ENCODE measurements around the gene TRHDE. TPM values are rescaled to one million over a fixed set of nuclear protein-coding genes. Genes with fewer than 3 reads are reported as not detected.
"Not testable (repeated sequence)": the region's sequence is repeated elsewhere in the genome, so short reads cannot be mapped to it uniquely, and the experiment has no call there.

Gene TRHDE
- total RNA-seq, 1 experiment from 2014 or later = 9.5 TPM

DNA sequence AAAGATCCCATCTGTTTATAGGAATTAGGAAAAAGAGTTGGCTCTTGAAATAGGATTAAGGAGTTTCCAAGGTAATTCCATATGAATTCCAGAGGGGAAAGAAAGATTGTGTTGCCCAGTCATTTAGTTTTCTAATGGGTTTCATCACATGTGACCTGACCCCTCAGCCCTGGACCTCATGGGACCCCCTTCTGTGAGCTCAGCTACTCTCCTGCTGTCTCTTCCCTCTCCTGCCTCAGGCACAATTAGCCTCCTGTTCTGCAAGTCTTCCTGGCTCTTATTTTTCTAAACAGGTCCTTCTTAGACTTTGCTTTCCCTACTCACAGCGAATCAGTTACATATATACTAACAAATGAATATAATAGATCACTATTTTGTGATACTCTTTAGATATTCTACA is 237.7 kb downstream of the TRHDE start:
- DNase-seq (ENCODE audit: low read depth) = no peak

GRCh38 chr12:72510772-72511171 is 238.6 kb downstream of the TRHDE start:
- DNase-seq (ENCODE audit: low read depth) = no peak

GRCh38 chr12:72511498-72511897 is 239.3 kb downstream of the TRHDE start:
- peak; percentile 21 for DNase-seq (ENCODE audit: low read depth)

DNA sequence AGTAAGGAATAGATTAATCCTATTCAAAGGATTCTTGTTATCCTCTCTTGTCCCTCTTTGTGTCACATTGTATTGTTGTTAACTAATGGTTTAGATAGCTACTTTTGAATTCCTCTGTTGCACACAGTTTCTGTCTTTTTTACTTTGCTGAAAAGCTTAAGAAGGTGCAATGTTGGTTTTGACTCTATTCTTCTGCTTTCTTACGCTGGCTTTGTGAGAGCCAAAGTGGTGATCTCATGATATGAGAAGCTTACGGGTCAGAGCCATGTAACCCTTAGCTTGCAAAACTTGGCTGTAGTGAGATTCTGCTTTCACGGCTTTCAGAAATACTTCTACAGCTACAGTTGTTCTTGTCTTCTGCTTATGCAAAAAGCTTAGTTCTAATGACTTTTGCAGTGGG is 239.7 kb downstream of the TRHDE start:
- DNase-seq (ENCODE audit: low read depth) = peak; percentile 62

- DNase-seq (ENCODE audit: low read depth) = not testable (repeated sequence)
These were observed 248.0 kb downstream of the TRHDE start for GRCh38 chr12:72520044-72520678.

DNA sequence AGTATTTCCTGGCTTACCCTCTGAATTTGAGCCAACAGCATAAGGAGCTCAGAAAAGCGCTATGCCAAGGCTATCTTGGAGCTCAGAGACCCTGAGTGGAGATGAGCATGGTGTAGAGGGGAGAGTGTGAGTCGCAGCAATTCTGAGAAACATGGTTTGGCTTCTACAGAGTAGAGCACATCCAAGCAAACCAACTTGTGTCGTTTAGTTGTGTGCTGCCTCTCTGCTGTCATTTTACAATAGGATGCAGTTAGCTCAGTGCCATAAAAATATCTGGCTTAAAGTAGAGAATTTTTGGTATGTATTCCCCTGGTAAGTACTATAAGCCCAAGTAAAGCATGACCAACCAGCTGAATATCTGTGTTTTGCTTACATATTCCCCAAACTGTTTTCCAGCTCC is 249.2 kb downstream of the TRHDE start:
- DNase-seq (ENCODE audit: low read depth) = no peak

DNA sequence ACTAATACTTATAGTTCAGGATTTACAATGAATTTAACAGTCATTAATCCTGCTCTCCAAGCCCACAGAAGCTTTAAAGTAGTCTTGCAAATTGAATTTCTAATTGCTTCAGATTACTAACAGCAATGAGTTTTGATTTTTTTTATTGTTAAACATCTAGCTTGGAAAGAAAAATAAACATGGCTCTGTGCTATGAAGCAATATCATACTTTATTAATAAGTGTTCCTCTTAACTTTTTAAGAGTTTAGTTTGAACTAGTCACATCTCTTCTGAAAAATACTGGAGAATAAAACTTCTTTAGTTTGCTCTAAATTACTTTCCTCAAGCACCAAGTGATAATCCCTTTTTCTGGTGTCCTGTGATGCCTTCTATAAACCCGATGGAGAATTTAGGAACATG is 250.2 kb downstream of the TRHDE start:
- no peak for DNase-seq (ENCODE audit: low read depth)

GRCh38 chr12:72523754-72524153 is 251.6 kb downstream of the TRHDE start:
- no peak for DNase-seq (ENCODE audit: low read depth)

GRCh38 chr12:72535212-72535990 is 263.2 kb downstream of the TRHDE start:
- no peak for DNase-seq (ENCODE audit: low read depth)

- DNase-seq (ENCODE audit: low read depth) = peak; percentile 46
These were observed 268.6 kb downstream of the TRHDE start for GRCh38 chr12:72540811-72541210.

GRCh38 chr12:72543777-72544467 is 271.8 kb downstream of the TRHDE start:
- no peak for DNase-seq (ENCODE audit: low read depth)

DNA sequence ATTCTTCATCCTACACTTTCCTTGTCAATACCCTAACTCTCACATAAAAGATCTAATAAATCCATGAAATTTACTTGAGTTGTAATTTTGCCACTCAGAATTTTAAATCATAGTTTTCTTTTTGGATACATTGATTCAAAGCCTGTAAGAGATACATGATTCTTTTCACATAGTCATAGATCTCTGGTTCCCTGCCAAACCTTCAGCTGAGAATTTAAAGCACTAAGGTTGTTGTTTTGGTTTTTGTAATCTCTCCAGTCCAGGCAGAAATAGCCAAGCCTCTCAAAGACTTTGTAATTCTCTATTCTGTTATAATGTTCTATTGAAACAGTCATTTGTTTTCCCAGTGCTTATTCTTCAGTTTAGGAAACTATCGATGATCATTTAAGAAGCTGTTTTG is 273.9 kb downstream of the TRHDE start:
- DNase-seq (ENCODE audit: low read depth) = peak; percentile 31

- DNase-seq (ENCODE audit: low read depth) = no peak
These were observed 275.4 kb downstream of the TRHDE start for GRCh38 chr12:72547573-72547972.

- no peak for DNase-seq (ENCODE audit: low read depth)
These were observed 277.0 kb downstream of the TRHDE start for GRCh38 chr12:72549184-72549583.

GRCh38 chr12:72560003-72560769 is 288.0 kb downstream of the TRHDE start:
- DNase-seq (ENCODE audit: low read depth) = no peak

GRCh38 chr12:72570601-72571000 is 298.4 kb downstream of the TRHDE start:
- DNase-seq (ENCODE audit: low read depth) = peak; percentile 5

- no peak for DNase-seq (ENCODE audit: low read depth)
These were observed 302.0 kb downstream of the TRHDE start for GRCh38 chr12:72574138-72574537.

GRCh38 chr12:72578327-72578726 is 306.2 kb downstream of the TRHDE start:
- no peak for DNase-seq (ENCODE audit: low read depth)

DNA sequence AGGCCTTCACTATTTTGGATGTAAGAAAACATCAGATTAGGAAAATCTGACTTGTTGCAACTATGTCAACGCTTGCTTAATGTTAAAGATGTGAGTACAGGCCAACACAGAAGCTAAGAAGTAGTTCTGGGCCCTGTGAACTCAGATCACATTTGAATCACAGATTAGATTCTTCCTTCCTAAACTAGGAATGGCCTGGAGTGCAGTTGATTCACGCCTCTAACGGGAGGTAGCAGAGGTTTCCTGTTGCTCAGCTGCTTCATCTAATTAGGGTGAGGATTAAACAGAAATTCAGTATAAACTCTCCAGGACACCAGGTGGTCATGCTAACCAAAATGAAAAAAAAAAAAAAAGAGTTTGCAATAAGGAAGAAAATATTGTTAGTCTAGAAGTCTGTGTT is 314.3 kb downstream of the TRHDE start:
- no peak for DNase-seq (ENCODE audit: low read depth)

- no peak for DNase-seq (ENCODE audit: low read depth)
These were observed 330.4 kb downstream of the TRHDE start for GRCh38 chr12:72602581-72602980.

DNA sequence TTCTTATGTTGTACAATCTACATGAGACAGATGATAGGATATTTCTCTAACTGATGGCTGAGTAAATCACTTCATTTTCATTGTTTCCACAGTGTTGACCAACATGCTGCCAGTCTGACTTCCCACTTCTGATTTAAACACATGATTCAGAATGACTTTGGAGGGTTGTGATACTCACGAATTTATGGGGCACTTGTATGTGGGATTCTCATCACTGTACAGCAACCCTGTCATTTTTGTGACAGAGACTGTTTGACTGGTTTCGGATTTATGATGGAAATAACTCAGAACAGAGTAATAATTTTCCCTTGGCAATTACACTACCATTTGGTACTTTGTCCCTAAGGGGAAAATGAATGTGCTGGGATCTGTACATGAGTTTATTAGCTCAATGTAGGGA is 333.8 kb downstream of the TRHDE start:
- DNase-seq (ENCODE audit: low read depth) = no peak

- no peak for DNase-seq (ENCODE audit: low read depth)
These were observed 338.2 kb downstream of the TRHDE start for GRCh38 chr12:72610342-72610741.
